22Rv1 (cell line): ENCODE measurements around the gene TMEM132D.

Source experiments
- CTCF ChIP-seq: fragments of 450-650 bp; IDR thresholded peaks from 2 replicates; pipeline ENCODE4 v1.5.1; 2017; ENCODE audit warnings: mild to moderate bottlenecking
- ZFX ChIP-seq: fragments of 450-650 bp; IDR thresholded peaks from 2 replicates; pipeline ENCODE4 v1.6.1; 2017; ENCODE audit warnings: antibody characterized with exemption, borderline replicate concordance

GRCh38 chr12:129851296-129851695, 52.5 kb downstream of the TMEM132D start:
- TF ChIP-seq CTCF (no peak), ZFX (no peak)
